Esophagus squamous epithelium (tissue), 4 donors: ENCODE measurements around the gene GTPBP3.

ENCODE experiments used
- POLR2A ChIP-seq, 4 donors: fragments of 450-650 bp; IDR thresholded peaks; one replicate each; pipeline ENCODE4 v1.6.1; 2017; ENCODE audit warnings: antibody characterized with exemption in 4 of 4, mild to moderate bottlenecking in 4 of 4, moderate library complexity in 3 of 4
- TF ChIP-seq, protein P1 (sequence below), 6 experiments: fragments of 450-650 bp in 4 of 6; fragments of 200-600 bp in 2 of 6; sonication (generic) in 2 of 6; IDR thresholded peaks; one replicate each; pipeline ENCODE4 v1.5.1; 2016 to 2019; ENCODE audit warnings: antibody characterized with exemption in 6 of 6, mild to moderate bottlenecking in 4 of 6, moderate library complexity in 4 of 6

DNA sequence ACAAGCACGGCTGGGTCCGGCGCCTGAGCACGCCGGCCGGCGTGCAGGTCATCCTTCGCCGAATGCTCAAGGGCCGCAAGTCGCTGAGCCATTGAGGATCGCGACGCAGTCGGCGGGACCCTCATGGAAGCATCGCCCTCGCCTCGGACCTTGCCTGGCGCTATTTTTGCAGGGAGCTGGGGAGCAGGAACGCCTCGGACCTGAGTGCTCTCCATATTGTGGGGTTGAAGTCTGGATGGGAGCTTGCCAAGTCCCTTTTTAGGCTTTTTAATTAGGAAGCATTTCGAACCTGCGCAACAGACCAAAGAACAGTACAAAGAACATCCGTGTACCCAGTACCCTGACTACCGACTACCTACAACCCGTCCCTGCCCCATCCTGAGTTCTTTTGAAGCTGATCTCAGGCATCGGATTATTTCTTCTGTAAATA is 31.1 kb upstream of the GTPBP3 start:
- TF ChIP-seq, protein P1, sequence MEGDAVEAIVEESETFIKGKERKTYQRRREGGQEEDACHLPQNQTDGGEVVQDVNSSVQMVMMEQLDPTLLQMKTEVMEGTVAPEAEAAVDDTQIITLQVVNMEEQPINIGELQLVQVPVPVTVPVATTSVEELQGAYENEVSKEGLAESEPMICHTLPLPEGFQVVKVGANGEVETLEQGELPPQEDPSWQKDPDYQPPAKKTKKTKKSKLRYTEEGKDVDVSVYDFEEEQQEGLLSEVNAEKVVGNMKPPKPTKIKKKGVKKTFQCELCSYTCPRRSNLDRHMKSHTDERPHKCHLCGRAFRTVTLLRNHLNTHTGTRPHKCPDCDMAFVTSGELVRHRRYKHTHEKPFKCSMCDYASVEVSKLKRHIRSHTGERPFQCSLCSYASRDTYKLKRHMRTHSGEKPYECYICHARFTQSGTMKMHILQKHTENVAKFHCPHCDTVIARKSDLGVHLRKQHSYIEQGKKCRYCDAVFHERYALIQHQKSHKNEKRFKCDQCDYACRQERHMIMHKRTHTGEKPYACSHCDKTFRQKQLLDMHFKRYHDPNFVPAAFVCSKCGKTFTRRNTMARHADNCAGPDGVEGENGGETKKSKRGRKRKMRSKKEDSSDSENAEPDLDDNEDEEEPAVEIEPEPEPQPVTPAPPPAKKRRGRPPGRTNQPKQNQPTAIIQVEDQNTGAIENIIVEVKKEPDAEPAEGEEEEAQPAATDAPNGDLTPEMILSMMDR (IDR thresholded peaks at IDR 0.05): no peak
- TF ChIP-seq POLR2A (IDR thresholded peaks at IDR 0.05): no peak
